Heart right ventricle (tissue), 16 donors: Measurements from ENCODE around the gene C1QTNF4. TPM values are rescaled to one million over a fixed set of nuclear protein-coding genes. Genes with fewer than 3 reads are reported as not detected.

Source experiments
- ATAC-seq, 8 donors: fragments of 200-7000 bp; cut with Tn5 transposase; one replicate each; pipeline ENCODE4 v1.9.1; 2020; ENCODE audit warnings: mild to moderate bottlenecking in 8 of 8, moderate library complexity in 8 of 8, moderate number of reproducible peaks in 1 of 8
- DNase-seq, 2 donors: peaks; one replicate each; pipeline ENCODE4 v3.0.0-alpha.2; 2020
- H3K27ac ChIP-seq, 10 donors: fragments of 200-600 bp; sonication (generic) in 2 of 10; one replicate each; pipeline versions ENCODE4 v1.5.0 to v1.8.0; 2020 to 2022; ENCODE audit warnings: mild to moderate bottlenecking in 3 of 10
- H3K27me3 ChIP-seq, 7 donors: fragments of 200-600 bp; one replicate each; pipeline ENCODE4 v1.8.0; 2021 to 2022; ENCODE audit warnings: mild to moderate bottlenecking in 2 of 7
- H3K36me3 ChIP-seq, 9 donors: fragments of 200-600 bp; sonication (generic) in 1 of 9; one replicate each; pipeline versions ENCODE4 v1.5.0 to v1.8.0; 2020 to 2022; ENCODE audit warnings: mild to moderate bottlenecking in 2 of 9
- H3K4me1 ChIP-seq, 9 donors: fragments of 200-600 bp; sonication (generic) in 1 of 9; one replicate each; pipeline versions ENCODE4 v1.5.0 to v1.8.0; 2020 to 2022; ENCODE audit warnings: mild to moderate bottlenecking in 4 of 9
- H3K4me3 ChIP-seq, 10 donors: fragments of 200-600 bp; sonication (generic) in 2 of 10; one replicate each; pipeline versions ENCODE4 v1.5.0 to v1.8.0; 2020 to 2022; ENCODE audit warnings: mild to moderate bottlenecking in 7 of 10, moderate library complexity in 2 of 10
- H3K9me3 ChIP-seq, 11 donors: fragments of 200-600 bp in 10 of 11; sonication (generic) in 2 of 11; one replicate each; pipeline versions ENCODE4 v1.5.0 to v1.8.0; 2013 to 2022; ENCODE audit warnings: mild to moderate bottlenecking in 2 of 11, control low read depth in 1 of 11, moderate library complexity in 1 of 11
- WGBS, 2 donors: extraction: QIAGEN DNeasy Blood & Tissue Kit; methylation state at CpG; one replicate each; pipeline ENCODE4 v1.1.7; 2013; ENCODE audit warnings: inconsistent platforms in 1 of 2; 5-methylcytosine and 5-hydroxymethylcytosine counted together
- intact Hi-C, 10 donors: fragments of 100-400 bp; cut with DNase I; formaldehyde crosslinking; loops; one replicate each; pipeline versions ENCODE4 v1.11.1 to v1.14.2; 2022
- polyA plus RNA-seq, 2 donors: library from polyadenylated mRNA; stranded (reverse); fragments of 200-250 nt; gene quantifications; one replicate each; pipeline ENCODE4 v1.2.3, GENCODE V29; 2013
- total RNA-seq, 10 donors: library from RNA; stranded (reverse); fragmentation: NEBNext Ultra II Directional in 3 of 10; extraction: Animal tissue kit (Norgen Biotek cat#: 25700) in 3 of 10; gene quantifications; one replicate each; pipeline versions ENCODE4 v1.2.1 to v1.2.4, GENCODE V29; 2021 to 2023
- TF ChIP-seq, protein P1 (sequence below), 9 donors: fragments of 200-600 bp; sonication (generic) in 2 of 9; IDR thresholded peaks; one replicate each; pipeline versions ENCODE4 v1.5.0 to v1.8.0; 2021 to 2022; ENCODE audit warnings: antibody characterized with exemption in 9 of 9, mild to moderate bottlenecking in 5 of 9, moderate library complexity in 1 of 9
- donor health status: Arrhythmogenic right ventricular cardiomyopathy.
- donor health status: ischemic (EF 13 %, LVEDD 7.1; RV severe dilation, severe dysfunction).
- donor health status: healthy with polysubstance abuse.
- donor health status: DM: no; HTN: yes; CAD: no.
- donor health status: DM: no; HTN: no; CAD: no.
- donor health status: ischemic (EF 25% LVEDD 6.9; RV normal size, moderate dysfunction).
- donor health status: ischemic (EF 25% LVEDD 5.7; RV mildly dilated, moderate dysfunction).
- donor health status: healthy.
- donor health status: DM: yes; HTN: yes; CAD: no.
- donor health status: Ischemic cardiomyopathy.
- donor health status: ischemic (EF 35%, LVEDD 5.7; RV mildly dilated, moderate dysfunction).
- donor health status: nonischemic (EF 11% LVEDD 7.7; RV severe dilation, severe dysfunction).
- donor health status: DM: yes; HTN: yes; CAD: no.
- donor health status: PGD.
- donor health status: ischemic (EF 29% LVEDD 5.4; RV normal size, mild dysfunction).
- donor health status: nonischemic (EF 23%, LVEDD 6.1; RV moderate dilation, normal function).

C1QTNF4 gene
- total and polyA plus RNA-seq, 12 donors = 0.15 to 1.4 (median 0.42) TPM; not detected in 1

DNA sequence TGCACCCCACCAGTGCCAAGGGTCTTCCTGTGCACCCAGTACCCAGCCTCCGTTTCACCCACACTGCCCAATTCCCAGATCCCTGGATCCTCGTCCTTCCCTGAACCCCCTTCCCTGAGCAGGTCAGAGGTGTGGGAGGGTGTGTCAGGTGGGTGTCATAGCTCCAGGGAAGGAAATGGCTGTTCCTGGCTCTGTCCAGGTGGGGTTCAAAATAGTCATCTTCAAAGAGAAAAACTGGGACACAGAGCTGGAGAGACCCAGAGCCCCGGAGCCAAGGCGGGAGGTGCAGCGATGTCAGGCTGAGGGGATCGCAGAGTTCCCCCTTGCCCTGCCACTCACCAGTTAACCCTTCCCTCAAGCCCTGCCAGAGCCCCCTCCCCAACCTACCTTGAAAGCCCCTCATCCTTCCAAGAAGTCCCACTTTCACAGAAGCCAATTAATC is 698 bp downstream of the C1QTNF4 start:
- Histone ChIP-seq H3K4me3 (peak overlapping the region in 2 of 10 donors; percentile 16 to 34), H3K36me3 (no peaks in the 10 kb centered on the region), H3K27ac (no peak overlapping the region), H3K27me3 (peaks cover 0 to 62% (median 50%) of the 10 kb centered on the region in 7 donors), H3K9me3 (no peaks in the 10 kb centered on the region), H3K4me1 (peaks cover 2 to 26% (median 18%) of the 10 kb centered on the region in 9 donors)
- ATAC-seq (no peak), DNase-seq (no peak)
- TF ChIP-seq, protein P1, sequence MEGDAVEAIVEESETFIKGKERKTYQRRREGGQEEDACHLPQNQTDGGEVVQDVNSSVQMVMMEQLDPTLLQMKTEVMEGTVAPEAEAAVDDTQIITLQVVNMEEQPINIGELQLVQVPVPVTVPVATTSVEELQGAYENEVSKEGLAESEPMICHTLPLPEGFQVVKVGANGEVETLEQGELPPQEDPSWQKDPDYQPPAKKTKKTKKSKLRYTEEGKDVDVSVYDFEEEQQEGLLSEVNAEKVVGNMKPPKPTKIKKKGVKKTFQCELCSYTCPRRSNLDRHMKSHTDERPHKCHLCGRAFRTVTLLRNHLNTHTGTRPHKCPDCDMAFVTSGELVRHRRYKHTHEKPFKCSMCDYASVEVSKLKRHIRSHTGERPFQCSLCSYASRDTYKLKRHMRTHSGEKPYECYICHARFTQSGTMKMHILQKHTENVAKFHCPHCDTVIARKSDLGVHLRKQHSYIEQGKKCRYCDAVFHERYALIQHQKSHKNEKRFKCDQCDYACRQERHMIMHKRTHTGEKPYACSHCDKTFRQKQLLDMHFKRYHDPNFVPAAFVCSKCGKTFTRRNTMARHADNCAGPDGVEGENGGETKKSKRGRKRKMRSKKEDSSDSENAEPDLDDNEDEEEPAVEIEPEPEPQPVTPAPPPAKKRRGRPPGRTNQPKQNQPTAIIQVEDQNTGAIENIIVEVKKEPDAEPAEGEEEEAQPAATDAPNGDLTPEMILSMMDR (IDR thresholded peaks at IDR 0.05) = no peak
- intact Hi-C loops = no loop called here
- WGBS, 2 donors = 11 to 14% methylated on average over 6 of the region's 6 CpGs

GRCh38 chr11:47592970-47593369 is 1.2 kb downstream of the C1QTNF4 start:
- no peak for DNase-seq
- intact Hi-C loops = no loop called here
- 82 to 90% methylated on average over 2 of the region's 2 CpGs for WGBS, 2 donors

GRCh38 chr11:47592251-47592650 is 2.0 kb downstream of the C1QTNF4 start:
- WGBS, 2 donors = 71 to 77% methylated on average over 4 of the region's 4 CpGs
- DNase-seq = no peak
- intact Hi-C loops = no loop called here
- H3K9me3 ChIP-seq = no peaks in the 10 kb centered on the region
- TF ChIP-seq, protein P1 (IDR thresholded peaks at IDR 0.05) = no peak
- ATAC-seq = no peak
- peaks cover 0 to 62% (median 50%) of the 10 kb centered on the region in 7 donors for H3K27me3 ChIP-seq
- no peak overlapping the region for H3K4me3 ChIP-seq
- H3K4me1 ChIP-seq = peaks cover 2 to 26% (median 18%) of the 10 kb centered on the region in 9 donors
- H3K36me3 ChIP-seq = no peaks in the 10 kb centered on the region
- H3K27ac ChIP-seq = no peak overlapping the region

More at GRCh38 chr11:47592970-47593369, 1.2 kb downstream of the C1QTNF4 start:
- no peak for ATAC-seq
- TF ChIP-seq, protein P1 (IDR thresholded peaks at IDR 0.05) = no peak
- Histone ChIP-seq H3K4me1 (peaks cover 2 to 26% (median 18%) of the 10 kb centered on the region in 9 donors), H3K27me3 (peaks cover 0 to 62% (median 50%) of the 10 kb centered on the region in 7 donors), H3K36me3 (no peaks in the 10 kb centered on the region), H3K9me3 (no peaks in the 10 kb centered on the region), H3K4me3 (no peak overlapping the region), H3K27ac (no peak overlapping the region)

GRCh38 chr11:47591764-47592163 is 2.4 kb downstream of the C1QTNF4 start:
- ATAC-seq (no peak), DNase-seq (no peak)
- TF ChIP-seq, protein P1 (IDR thresholded peaks at IDR 0.05) = no peak
- no peak overlapping the region for H3K27ac ChIP-seq
- no peaks in the 10 kb centered on the region for H3K9me3 ChIP-seq
- intact Hi-C loops = no loop called here
- peaks cover 0 to 62% (median 50%) of the 10 kb centered on the region in 7 donors for H3K27me3 ChIP-seq
- H3K4me1 ChIP-seq = peaks cover 2 to 31% (median 18%) of the 10 kb centered on the region in 9 donors
- H3K4me3 ChIP-seq = no peak overlapping the region
- 51 to 57% methylated on average over 7 of the region's 7 CpGs for WGBS, 2 donors
- H3K36me3 ChIP-seq = no peaks in the 10 kb centered on the region
